Liver (tissue), 9 donors: ENCODE results near the gene CKAP5. TPM values are rescaled to one million over a fixed set of nuclear protein-coding genes. Genes with fewer than 3 reads are reported as not detected.

Experiments used
- DNase-seq: peaks from one replicate; pipeline ENCODE4 v3.0.0-alpha.2; 2017; ENCODE audit warnings: low spot score
- H3K27ac ChIP-seq, 2 donors: one replicate each; pipeline ENCODE4 v1.7.0; 2013; ENCODE audit warnings: inconsistent platforms in 2 of 2, low read length in 2 of 2, control low read depth in 1 of 2, low read depth in 1 of 2, mild to moderate bottlenecking in 1 of 2
- H3K27me3 ChIP-seq, 4 donors: one replicate each; pipeline versions ENCODE4 v1.6.1 to v1.7.0; 2013; ENCODE audit warnings: low read length in 3 of 4, inconsistent platforms in 1 of 4, mild to moderate bottlenecking in 1 of 4, moderate library complexity in 1 of 4; ENCODE audit not compliant: control insufficient read depth in 4 of 4, insufficient read depth in 4 of 4
- H3K36me3 ChIP-seq, 4 donors: one replicate each; pipeline versions ENCODE4 v1.6.1 to v1.7.0; 2013; ENCODE audit warnings: low read length in 3 of 4, mild to moderate bottlenecking in 3 of 4, low read depth in 1 of 4, moderate library complexity in 1 of 4; ENCODE audit not compliant: control insufficient read depth in 4 of 4, insufficient read depth in 3 of 4
- H3K4me1 ChIP-seq, 4 donors: one replicate each; pipeline versions ENCODE4 v1.6.1 to v1.7.0; 2013; ENCODE audit warnings: low read length in 3 of 4, mild to moderate bottlenecking in 3 of 4, moderate library complexity in 1 of 4; ENCODE audit not compliant: control insufficient read depth in 4 of 4, insufficient read depth in 4 of 4
- H3K4me3 ChIP-seq, 3 donors: one replicate each; pipeline versions ENCODE4 v1.6.1 to v1.7.0; 2013; ENCODE audit warnings: low read length in 3 of 3, control low read depth in 1 of 3, low read depth in 1 of 3, mild to moderate bottlenecking in 1 of 3
- H3K9ac ChIP-seq, 2 donors: one replicate each; pipeline ENCODE4 v1.7.0; 2013; ENCODE audit warnings: low read length in 2 of 2, mild to moderate bottlenecking in 2 of 2, moderate library complexity in 2 of 2, control low read depth in 1 of 2, low read depth in 1 of 2
- H3K9me3 ChIP-seq, 4 donors: one replicate each; pipeline versions ENCODE4 v1.6.1 to v1.7.0; 2013; ENCODE audit warnings: low read length in 3 of 4; ENCODE audit not compliant: control insufficient read depth in 4 of 4
- FOXA1 ChIP-seq: IDR thresholded peaks from 2 replicates; pipeline ENCODE4 v1.6.1; 2016; ENCODE audit warnings: antibody characterized with exemption
- FOXA2 ChIP-seq: IDR thresholded peaks from 2 replicates; pipeline ENCODE4 v1.6.1; 2016; ENCODE audit warnings: antibody characterized with exemption
- GABPA ChIP-seq, 2 donors: IDR thresholded peaks in 1 of 2; conservative IDR thresholded peaks in 1 of 2; 2 replicates each; pipeline ENCODE4 v1.6.1; 2016; ENCODE audit warnings: antibody characterized with exemption in 2 of 2, mild to moderate bottlenecking in 1 of 2, moderate library complexity in 1 of 2
- HNF4A ChIP-seq, 2 donors: conservative IDR thresholded peaks; 2 replicates each; pipeline ENCODE4 v1.6.1; 2016; ENCODE audit warnings: antibody characterized with exemption in 2 of 2, mild to moderate bottlenecking in 2 of 2
- JUND ChIP-seq, 2 donors: IDR thresholded peaks; 2 replicates each; pipeline ENCODE4 v1.6.1; 2016; ENCODE audit warnings: antibody characterized with exemption in 2 of 2
- NR2F2 ChIP-seq: IDR thresholded peaks from 2 replicates; pipeline ENCODE4 v1.6.1; 2016; ENCODE audit warnings: antibody characterized with exemption
- RXRA ChIP-seq, 2 donors: IDR thresholded peaks; 2 replicates each; pipeline ENCODE4 v1.6.1; 2017 to 2018; ENCODE audit warnings: antibody characterized with exemption in 2 of 2, mild to moderate bottlenecking in 1 of 2
- SP1 ChIP-seq: IDR thresholded peaks from 2 replicates; pipeline ENCODE4 v1.6.1; 2018; ENCODE audit warnings: antibody characterized with exemption, mild to moderate bottlenecking
- TAF1 ChIP-seq: conservative IDR thresholded peaks from 2 replicates; pipeline ENCODE4 v1.6.1; 2016; ENCODE audit warnings: antibody characterized with exemption, mild to moderate bottlenecking
- ZBTB33 ChIP-seq: IDR thresholded peaks from 2 replicates; pipeline ENCODE4 v1.6.1; 2016; ENCODE audit warnings: antibody characterized with exemption
- polyA plus RNA-seq, 2 donors: library from polyadenylated mRNA; stranded (reverse) in 1 of 2; unstranded in 1 of 2; fragments of 200-250 nt in 1 of 2; fragments of >200 nt in 1 of 2; fragmentation: Nextera tagmentation in 1 of 2; extraction: Ambion mirVana in 1 of 2; gene quantifications; one replicate each; pipeline versions ENCODE4 v1.2.1 to v1.2.3, GENCODE V29; 2013 to 2015
- total RNA-seq, 2 donors: library from RNA; depleted of rRNA; stranded (reverse); fragments of >200 nt; gene quantifications; one replicate each; pipeline ENCODE4 v1.2.3, GENCODE V29; 2014
- TF ChIP-seq, protein P1 (sequence below): IDR thresholded peaks from 2 replicates; pipeline ENCODE4 v1.6.1; 2016; ENCODE audit warnings: antibody characterized with exemption, mild to moderate bottlenecking
- TF ChIP-seq, protein P2 (sequence below): IDR thresholded peaks from 2 replicates; pipeline ENCODE4 v1.6.1; 2016; ENCODE audit warnings: antibody characterized with exemption
- TF ChIP-seq, protein P3 (sequence below): fragments of 150-350 bp; IDR thresholded peaks from 2 replicates; pipeline ENCODE4 v1.5.1; 2017; ENCODE audit warnings: improper control_type of control experiment, low read depth, low read length; ENCODE audit not compliant: missing input control
- donor health status: healthy.
- donor health status: healthy.
- donor health status: healthy.
- donor health status: healthy.
- donor health status: healthy.

CKAP5 gene
- total and polyA plus RNA-seq, 4 donors = 6.1 to 70.4 (median 15.4) TPM

GRCh38 chr11:46759196-46759595 lies 86.9 kb downstream of the CKAP5 start (continued):
- TF ChIP-seq, protein P1, sequence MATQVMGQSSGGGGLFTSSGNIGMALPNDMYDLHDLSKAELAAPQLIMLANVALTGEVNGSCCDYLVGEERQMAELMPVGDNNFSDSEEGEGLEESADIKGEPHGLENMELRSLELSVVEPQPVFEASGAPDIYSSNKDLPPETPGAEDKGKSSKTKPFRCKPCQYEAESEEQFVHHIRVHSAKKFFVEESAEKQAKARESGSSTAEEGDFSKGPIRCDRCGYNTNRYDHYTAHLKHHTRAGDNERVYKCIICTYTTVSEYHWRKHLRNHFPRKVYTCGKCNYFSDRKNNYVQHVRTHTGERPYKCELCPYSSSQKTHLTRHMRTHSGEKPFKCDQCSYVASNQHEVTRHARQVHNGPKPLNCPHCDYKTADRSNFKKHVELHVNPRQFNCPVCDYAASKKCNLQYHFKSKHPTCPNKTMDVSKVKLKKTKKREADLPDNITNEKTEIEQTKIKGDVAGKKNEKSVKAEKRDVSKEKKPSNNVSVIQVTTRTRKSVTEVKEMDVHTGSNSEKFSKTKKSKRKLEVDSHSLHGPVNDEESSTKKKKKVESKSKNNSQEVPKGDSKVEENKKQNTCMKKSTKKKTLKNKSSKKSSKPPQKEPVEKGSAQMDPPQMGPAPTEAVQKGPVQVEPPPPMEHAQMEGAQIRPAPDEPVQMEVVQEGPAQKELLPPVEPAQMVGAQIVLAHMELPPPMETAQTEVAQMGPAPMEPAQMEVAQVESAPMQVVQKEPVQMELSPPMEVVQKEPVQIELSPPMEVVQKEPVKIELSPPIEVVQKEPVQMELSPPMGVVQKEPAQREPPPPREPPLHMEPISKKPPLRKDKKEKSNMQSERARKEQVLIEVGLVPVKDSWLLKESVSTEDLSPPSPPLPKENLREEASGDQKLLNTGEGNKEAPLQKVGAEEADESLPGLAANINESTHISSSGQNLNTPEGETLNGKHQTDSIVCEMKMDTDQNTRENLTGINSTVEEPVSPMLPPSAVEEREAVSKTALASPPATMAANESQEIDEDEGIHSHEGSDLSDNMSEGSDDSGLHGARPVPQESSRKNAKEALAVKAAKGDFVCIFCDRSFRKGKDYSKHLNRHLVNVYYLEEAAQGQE = no peak
- no peak for TF ChIP-seq HNF4A (conservative IDR thresholded peaks at IDR 0.05)
- TF ChIP-seq SP1 = no peak

DNA sequence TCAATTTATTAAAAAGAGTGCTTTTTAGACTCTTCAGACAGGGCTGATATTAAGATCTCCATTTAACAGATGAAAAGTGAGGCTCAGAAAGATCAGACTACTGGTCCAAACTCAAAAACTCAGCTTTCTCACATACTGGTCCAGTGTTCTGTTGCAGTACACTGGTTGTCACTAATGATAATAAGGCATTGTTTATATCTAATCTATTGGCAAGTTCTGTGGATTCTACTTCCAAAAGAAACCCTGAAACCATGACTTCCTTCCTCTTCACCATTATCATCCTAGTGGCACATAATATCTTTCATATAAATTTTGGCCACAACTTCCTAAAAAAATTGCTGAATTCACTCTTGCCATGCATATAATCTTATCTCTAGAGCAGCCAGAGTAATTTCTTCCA lies 90.1 kb downstream of the CKAP5 start:
- H3K9me3 ChIP-seq = no peaks in the 10 kb centered on the region
- no peaks in the 10 kb centered on the region for H3K4me1 ChIP-seq
- H3K36me3 ChIP-seq = peaks cover 20 to 48% (median 44%) of the 10 kb centered on the region in 4 donors
- no peak for DNase-seq
- H3K27ac ChIP-seq = no peak overlapping the region
- no peak overlapping the region for H3K9ac ChIP-seq
- H3K27me3 ChIP-seq = no peaks in the 10 kb centered on the region
- TF ChIP-seq ZBTB33 (no peak), SP1 (no peak), TAF1 (no peak), NR2F2 (no peak), JUND (IDR thresholded peaks at IDR 0.05) (no peak), FOXA1 (no peak), HNF4A (conservative IDR thresholded peaks at IDR 0.05) (no peak), FOXA2 (no peak), GABPA (IDR thresholded peaks at IDR 0.05 in 1 of 2, conservative IDR thresholded peaks at IDR 0.05 in 1 of 2) (no peak), RXRA (IDR thresholded peaks at IDR 0.05) (no peak)
- TF ChIP-seq, protein P2, sequence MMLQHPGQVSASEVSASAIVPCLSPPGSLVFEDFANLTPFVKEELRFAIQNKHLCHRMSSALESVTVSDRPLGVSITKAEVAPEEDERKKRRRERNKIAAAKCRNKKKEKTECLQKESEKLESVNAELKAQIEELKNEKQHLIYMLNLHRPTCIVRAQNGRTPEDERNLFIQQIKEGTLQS = no peak
- TF ChIP-seq, protein P3, sequence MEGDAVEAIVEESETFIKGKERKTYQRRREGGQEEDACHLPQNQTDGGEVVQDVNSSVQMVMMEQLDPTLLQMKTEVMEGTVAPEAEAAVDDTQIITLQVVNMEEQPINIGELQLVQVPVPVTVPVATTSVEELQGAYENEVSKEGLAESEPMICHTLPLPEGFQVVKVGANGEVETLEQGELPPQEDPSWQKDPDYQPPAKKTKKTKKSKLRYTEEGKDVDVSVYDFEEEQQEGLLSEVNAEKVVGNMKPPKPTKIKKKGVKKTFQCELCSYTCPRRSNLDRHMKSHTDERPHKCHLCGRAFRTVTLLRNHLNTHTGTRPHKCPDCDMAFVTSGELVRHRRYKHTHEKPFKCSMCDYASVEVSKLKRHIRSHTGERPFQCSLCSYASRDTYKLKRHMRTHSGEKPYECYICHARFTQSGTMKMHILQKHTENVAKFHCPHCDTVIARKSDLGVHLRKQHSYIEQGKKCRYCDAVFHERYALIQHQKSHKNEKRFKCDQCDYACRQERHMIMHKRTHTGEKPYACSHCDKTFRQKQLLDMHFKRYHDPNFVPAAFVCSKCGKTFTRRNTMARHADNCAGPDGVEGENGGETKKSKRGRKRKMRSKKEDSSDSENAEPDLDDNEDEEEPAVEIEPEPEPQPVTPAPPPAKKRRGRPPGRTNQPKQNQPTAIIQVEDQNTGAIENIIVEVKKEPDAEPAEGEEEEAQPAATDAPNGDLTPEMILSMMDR = no peak
- TF ChIP-seq, protein P1 = no peak
- H3K4me3 ChIP-seq = no peak overlapping the region
